Body of pancreas (tissue), 4 donors: Measurements from ENCODE around the gene CD58. TPM values are rescaled to one million over a fixed set of nuclear protein-coding genes. Genes with fewer than 3 reads are reported as not detected.
A peak's percentile ranks its signal among the peaks of the same experiment; 100 is the strongest.

ENCODE experiments used
- ATAC-seq: fragments of 150-250 bp; one replicate; pipeline ENCODE4 v1.9.1; 2016
- DNase-seq, 4 donors: peaks; one replicate each; pipeline ENCODE4 v3.0.0-alpha.2; 2019
- H3K27ac ChIP-seq, 4 donors: fragments of 200-600 bp; sonication (generic); 1 replicate in 3 of 4; 2 replicates in 1 of 4; pipeline versions ENCODE4 v1.5.1 to v1.6.1; 2016 to 2019; ENCODE audit warnings: mild to moderate bottlenecking in 1 of 4, mixed read lengths in 1 of 4, moderate library complexity in 1 of 4
- H3K27me3 ChIP-seq, 2 donors: fragments of 200-600 bp; sonication (generic); one replicate each; pipeline ENCODE4 v1.6.0; 2016; ENCODE audit warnings: mild to moderate bottlenecking in 1 of 2
- H3K36me3 ChIP-seq, 2 donors: fragments of 200-600 bp; sonication (generic); replicated peaks in 1 of 2; 2 replicates each; pipeline ENCODE4 v1.5.1; 2016; ENCODE audit warnings: low read depth in 2 of 2; ENCODE audit not compliant: insufficient read depth in 1 of 2
- H3K4me1 ChIP-seq: fragments of 200-600 bp; sonication (generic); one replicate; pipeline ENCODE4 v1.6.0; 2016
- H3K4me3 ChIP-seq, 2 donors: fragments of 200-600 bp; sonication (generic); 1 replicate in 1 of 2; 2 replicates in 1 of 2; pipeline ENCODE4 v1.5.1; 2016 to 2019
- H3K9me3 ChIP-seq, 3 donors: fragments of 200-600 bp; sonication (generic); 1 replicate in 2 of 3; 2 replicates in 1 of 3; pipeline ENCODE4 v1.5.1; 2016
- CTCF ChIP-seq, 7 experiments: fragments of 450-650 bp in 4 of 7; fragments of 200-600 bp in 3 of 7; sonication (generic) in 3 of 7; IDR thresholded peaks; one replicate each; pipeline ENCODE4 v1.5.1; 2016 to 2019; ENCODE audit warnings: antibody characterized with exemption in 7 of 7
- POLR2A ChIP-seq, 3 donors: fragments of 450-650 bp; IDR thresholded peaks; one replicate each; pipeline ENCODE4 v1.6.1; 2016; ENCODE audit warnings: antibody characterized with exemption in 3 of 3, mild to moderate bottlenecking in 2 of 3
- WGBS, 2 donors: methylation state at CpG; one replicate each; pipeline ENCODE4 v1.1.5; 2017; 5-methylcytosine and 5-hydroxymethylcytosine counted together
- intact Hi-C: fragments of 100-400 bp; cut with DNase I; formaldehyde crosslinking; loops from one replicate; pipeline ENCODE4 v1.15.1; 2023
- total RNA-seq, 2 donors: library from RNA; depleted of rRNA; stranded (reverse); fragments of >200 nt; gene quantifications; one replicate each; pipeline ENCODE4 v1.1.0, GENCODE V29; 2016

Gene CD58
- total RNA-seq, 2 donors from 2014 or later: 6.6 to 15.0 TPM

GRCh38 chr1:116587501-116588227, 16.8 kb upstream of the CD58 start:
- no peaks in the 10 kb centered on the region for H3K4me1 ChIP-seq
- ATAC-seq: no peak
- 78 to 82% methylated on average over 5 of the region's 5 CpGs for WGBS, 2 donors

GRCh38 chr1:116586741-116587143, 15.9 kb upstream of the CD58 start:
- TF ChIP-seq POLR2A (IDR thresholded peaks at IDR 0.05) (no peak), CTCF (IDR thresholded peaks at IDR 0.05) (no peak)
- ATAC-seq (no peak), DNase-seq (no peak)
- H3K4me1 ChIP-seq: no peaks in the 10 kb centered on the region
- intact Hi-C loops: no loop called here
- H3K9me3 ChIP-seq: no peaks in the 10 kb centered on the region
- H3K27me3 ChIP-seq: no peaks in the 10 kb centered on the region
- no peak overlapping the region for H3K27ac ChIP-seq
- H3K4me3 ChIP-seq: no peak overlapping the region
- 83 to 89% methylated on average over 3 of the region's 3 CpGs for WGBS, 2 donors
- H3K36me3 ChIP-seq: no peaks in the 10 kb centered on the region

More at GRCh38 chr1:116587501-116588227, 16.8 kb upstream of the CD58 start:
- DNase-seq: no peak
- no peaks in the 10 kb centered on the region for H3K9me3 ChIP-seq
- intact Hi-C loops: no loop called here
- H3K27me3 ChIP-seq: no peaks in the 10 kb centered on the region
- H3K4me3 ChIP-seq: no peak overlapping the region
- H3K36me3 ChIP-seq: no peaks in the 10 kb centered on the region
- TF ChIP-seq POLR2A (IDR thresholded peaks at IDR 0.05): no peak
- TF ChIP-seq CTCF (IDR thresholded peaks at IDR 0.05): no peak
- no peak overlapping the region for H3K27ac ChIP-seq

GRCh38 chr1:116585886-116586285, 15.1 kb upstream of the CD58 start:
- Histone ChIP-seq H3K27me3 (no peaks in the 10 kb centered on the region), H3K4me3 (no peak overlapping the region), H3K9me3 (no peaks in the 10 kb centered on the region), H3K36me3 (no peaks in the 10 kb centered on the region), H3K4me1 (peaks cover 8% of the 10 kb centered on the region), H3K27ac (no peak overlapping the region)
- WGBS, 2 donors: 58 to 76% methylated on average over 1 of the region's 1 CpG
- ATAC-seq: no peak
- intact Hi-C loops: no loop called here
- DNase-seq: no peak
- no peak for TF ChIP-seq CTCF (IDR thresholded peaks at IDR 0.05)
- TF ChIP-seq POLR2A (IDR thresholded peaks at IDR 0.05): no peak

- no peaks in the 10 kb centered on the region for H3K9me3 ChIP-seq
- no peak overlapping the region for H3K4me3 ChIP-seq
- TF ChIP-seq POLR2A (IDR thresholded peaks at IDR 0.05) (no peak), CTCF (IDR thresholded peaks at IDR 0.05) (no peak)
- no peaks in the 10 kb centered on the region for H3K36me3 ChIP-seq
- DNase-seq: peak in 1 of 4 donors; percentile 30
- peak; percentile 85 for ATAC-seq
- intact Hi-C loops: no loop called here
- peaks cover 13% of the 10 kb centered on the region for H3K4me1 ChIP-seq
- 13 to 24% methylated on average over 2 to 3 of the region's 3 CpGs for WGBS, 2 donors
- peaks cover 0 to 6% of the 10 kb centered on the region in 2 donors for H3K27me3 ChIP-seq
- no peak overlapping the region for H3K27ac ChIP-seq
Observed at GRCh38 chr1:116581323-116581885, 10.6 kb upstream of the CD58 start.
